Suppressor macrophage treated with lipopolysaccharide for 1 hour (primary cell): Measurements from ENCODE around the gene YDJC.
"Not testable (repeated sequence)": the region's sequence is repeated elsewhere in the genome, so short reads cannot be mapped to it uniquely, and the experiment has no call there.

Experiments
- DNase-seq, 3 donors: peaks; one replicate each; pipeline ENCODE4 v3.0.0-alpha.2; 2020 to 2022

The YDJC gene, protein sequence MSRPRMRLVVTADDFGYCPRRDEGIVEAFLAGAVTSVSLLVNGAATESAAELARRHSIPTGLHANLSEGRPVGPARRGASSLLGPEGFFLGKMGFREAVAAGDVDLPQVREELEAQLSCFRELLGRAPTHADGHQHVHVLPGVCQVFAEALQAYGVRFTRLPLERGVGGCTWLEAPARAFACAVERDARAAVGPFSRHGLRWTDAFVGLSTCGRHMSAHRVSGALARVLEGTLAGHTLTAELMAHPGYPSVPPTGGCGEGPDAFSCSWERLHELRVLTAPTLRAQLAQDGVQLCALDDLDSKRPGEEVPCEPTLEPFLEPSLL

GRCh38 chr22:21629255-21630149, at the start of gene YDJC:
TSS of gene YDJC (minus strand) at chr22:21630022. CDS start at chr22:21630014, 8 bp downstream.
- DNase-seq = peak; percentile 94 to 98 (median 98)

GRCh38 chr22:21679383-21679782, 49.6 kb upstream of the YDJC start:
- no peak for DNase-seq

GRCh38 chr22:21678842-21679241, 49.0 kb upstream of the YDJC start:
- not testable (repeated sequence) for DNase-seq

DNA sequence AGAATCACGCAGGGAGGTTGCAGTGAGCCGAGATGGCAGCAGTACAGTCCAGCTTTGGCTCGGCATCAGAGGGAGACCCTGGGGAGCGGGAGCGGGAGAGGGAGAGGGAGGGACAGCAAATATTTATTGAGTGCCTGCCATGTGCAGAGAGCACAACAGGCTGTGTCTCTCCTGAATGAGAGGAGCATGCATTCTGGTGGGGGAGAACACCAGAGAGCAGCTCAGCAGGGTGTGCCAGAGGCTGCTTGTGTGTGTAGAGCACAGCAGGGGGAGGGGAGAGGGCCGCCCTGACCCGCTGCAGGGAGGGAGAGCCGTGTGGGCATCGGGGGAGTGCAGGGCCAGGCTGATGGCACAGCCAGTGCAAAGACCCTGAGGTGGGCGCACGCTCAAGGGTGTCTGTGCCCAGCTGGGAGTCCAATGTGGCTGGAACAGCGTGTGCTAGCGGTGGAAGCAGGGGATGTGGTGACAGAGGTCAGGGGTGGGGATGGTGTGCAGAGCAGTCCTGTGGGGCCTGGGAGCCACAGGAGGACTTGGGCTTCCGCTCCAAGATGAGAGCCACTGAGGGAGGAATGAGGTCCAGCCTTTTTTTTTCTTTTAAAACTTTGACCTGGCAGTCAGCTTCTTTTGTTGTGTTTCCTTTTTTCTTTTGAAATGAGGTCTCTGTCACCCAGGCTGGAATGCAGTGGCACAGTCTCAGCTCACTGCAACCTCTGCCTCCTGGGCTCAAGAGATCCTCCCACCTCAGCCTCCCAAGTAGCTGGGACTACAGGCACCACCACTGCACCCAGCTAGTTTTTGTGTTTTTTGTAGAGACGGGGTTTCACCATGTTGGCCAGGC, 48.0 kb upstream of the YDJC start:
- no peak for DNase-seq

- DNase-seq = no peak
Observed at GRCh38 chr22:21674638-21675245, 44.9 kb upstream of the YDJC start.

DNA sequence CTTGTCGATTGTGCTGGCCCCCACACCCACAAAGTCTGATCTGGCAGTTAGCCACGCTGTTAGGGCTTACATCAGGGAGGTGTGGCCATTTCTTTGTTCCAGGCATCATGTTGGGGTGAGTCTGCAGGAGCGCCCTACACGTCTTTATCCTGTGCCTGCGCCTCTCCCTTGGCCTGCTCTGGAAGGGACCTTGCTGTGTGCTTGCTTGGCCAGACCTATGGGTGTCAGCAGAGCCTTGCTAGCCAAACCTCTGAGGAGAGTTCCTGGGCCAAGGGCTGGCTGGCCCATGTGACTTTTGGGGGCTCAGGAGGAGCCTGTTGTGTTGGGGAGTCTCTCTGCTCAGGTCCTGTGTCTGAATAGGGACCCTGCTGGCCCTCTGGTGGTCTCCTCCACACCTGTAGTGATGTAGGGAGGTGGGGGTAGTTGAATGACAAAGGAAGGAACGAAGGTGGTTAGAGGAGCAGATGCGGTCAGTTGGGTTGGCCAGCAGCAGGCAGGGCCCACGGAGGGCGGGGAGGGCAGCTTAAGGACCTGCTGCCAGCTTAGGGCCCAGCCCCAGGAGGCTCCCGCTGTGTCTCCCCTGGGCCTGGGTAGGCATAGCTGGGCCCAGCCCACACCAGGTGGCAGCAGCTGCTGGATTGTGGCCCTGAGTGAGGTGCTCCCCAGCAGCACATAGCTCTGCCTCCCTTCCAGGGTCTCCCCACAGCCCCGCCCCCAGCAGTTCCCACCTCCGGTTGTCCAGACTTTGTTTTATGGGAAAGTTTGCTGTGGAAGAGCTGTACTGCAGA, 43.9 kb upstream of the YDJC start:
- DNase-seq = no peak

GRCh38 chr22:21672107-21672629, 42.3 kb upstream of the YDJC start:
- DNase-seq = no peak

- DNase-seq = no peak
Observed at GRCh38 chr22:21669026-21669425, 39.2 kb upstream of the YDJC start.

DNA sequence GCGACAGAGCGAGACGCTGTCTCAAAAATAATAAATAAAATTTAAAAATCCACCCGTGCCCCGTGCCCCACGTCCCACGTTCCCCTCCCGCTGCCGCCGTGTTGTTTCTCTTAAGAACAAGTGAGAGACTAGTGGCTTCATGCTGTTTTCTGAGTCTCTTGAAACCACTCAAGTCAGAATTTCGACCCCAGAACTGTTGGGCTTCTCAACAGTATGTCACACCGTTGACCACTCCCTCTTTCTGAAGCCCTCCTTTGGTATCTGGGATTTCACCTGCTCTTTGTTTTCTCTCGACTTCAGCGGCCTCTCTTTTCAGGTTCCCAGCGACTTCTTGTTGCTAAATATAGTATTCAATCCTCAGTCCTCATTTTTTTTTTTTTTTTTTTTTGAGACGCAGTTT, 37.0 kb upstream of the YDJC start:
- no peak for DNase-seq

DNA sequence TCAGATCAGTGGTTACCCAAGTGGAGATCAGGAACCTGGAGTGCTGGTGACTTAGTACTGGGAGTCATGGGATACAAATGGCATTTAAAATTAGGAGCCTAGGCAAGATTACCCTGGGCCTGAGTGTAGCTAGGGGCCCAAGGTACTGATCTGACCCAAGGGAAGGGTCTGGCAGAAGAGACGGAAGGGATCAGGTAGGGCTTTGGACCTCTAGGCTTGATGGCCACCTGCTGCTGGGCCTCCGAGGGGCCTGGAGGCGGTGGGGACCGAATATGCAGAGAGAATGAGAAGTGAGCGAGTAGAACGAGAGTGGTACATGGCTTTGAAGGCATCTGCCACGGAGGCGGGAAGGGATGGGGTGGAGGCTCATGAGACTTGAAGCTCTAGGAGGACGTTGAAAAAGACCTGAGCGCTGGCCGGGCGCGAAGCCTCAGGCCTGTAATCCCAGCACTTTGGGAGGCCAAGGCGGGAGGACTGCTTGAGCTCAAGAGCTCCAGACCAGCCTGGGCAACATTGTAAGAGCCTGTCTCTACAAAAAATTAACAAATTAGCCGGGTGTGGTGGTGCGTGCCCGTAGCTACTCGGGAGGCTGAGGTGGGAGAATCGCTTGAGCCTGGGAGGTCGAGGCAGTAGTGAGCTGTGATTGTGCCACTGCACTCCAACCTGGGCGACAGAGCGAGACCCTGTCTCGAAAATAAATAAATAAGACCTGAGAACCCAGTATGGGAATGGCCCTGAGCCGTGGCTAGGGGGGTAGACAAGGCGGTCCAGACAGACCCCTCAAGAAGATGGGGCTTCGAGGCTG, 35.4 kb upstream of the YDJC start:
- DNase-seq = no peak

GRCh38 chr22:21663738-21664137, 33.9 kb upstream of the YDJC start:
- DNase-seq = no peak

DNA sequence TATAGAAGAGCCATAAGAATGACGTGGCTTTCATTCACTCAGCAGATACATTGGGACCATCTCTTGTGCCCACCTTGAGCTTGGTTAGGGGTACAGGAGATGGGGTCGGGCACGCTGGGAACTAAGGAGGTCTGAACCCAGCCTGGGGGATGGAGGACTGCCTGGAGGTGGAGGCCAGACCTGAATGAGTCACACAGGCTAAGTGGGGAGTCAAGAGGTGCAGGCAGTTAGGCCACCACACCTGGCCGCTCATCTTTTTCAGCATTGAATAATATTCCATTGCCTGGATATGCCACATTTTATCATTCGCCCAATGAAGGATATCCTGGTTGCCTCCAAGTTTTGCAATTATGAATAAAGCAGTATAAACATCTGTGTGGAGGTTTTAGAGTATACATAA, 32.2 kb upstream of the YDJC start:
- no peak for DNase-seq

- DNase-seq = no peak
Observed at GRCh38 chr22:21660904-21661303, 31.1 kb upstream of the YDJC start.

DNA sequence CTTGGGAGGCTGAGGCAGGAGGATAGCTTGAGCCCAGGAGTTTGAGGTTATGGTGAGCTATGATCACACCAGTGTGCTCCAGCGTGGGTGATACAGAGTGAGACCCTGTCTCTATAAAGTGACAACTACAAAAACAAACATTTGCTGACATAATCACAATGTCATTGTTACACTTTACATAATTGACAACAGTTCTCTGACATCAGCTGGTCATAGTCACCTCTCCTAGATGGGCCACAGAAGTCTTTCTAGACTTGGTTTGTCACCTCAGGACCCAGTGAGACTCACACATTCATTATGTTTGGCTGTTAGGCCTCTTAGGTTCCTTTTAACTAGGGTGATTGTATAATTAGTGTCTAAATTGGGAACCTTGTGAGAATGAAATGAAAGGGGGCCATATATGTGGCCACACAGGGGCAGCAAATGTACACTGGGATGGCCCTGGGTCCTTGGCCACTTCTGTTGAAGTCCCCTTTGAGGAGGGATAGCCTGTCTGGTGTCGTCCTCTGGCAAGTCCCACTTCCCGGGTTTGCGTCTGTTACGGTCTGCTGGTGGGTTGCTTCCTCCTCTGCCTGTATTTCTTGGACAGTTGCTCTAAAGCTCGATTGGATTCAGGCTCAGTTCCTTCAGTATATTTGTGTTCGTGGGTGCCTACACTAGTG, 30.2 kb upstream of the YDJC start:
- DNase-seq = no peak

DNA sequence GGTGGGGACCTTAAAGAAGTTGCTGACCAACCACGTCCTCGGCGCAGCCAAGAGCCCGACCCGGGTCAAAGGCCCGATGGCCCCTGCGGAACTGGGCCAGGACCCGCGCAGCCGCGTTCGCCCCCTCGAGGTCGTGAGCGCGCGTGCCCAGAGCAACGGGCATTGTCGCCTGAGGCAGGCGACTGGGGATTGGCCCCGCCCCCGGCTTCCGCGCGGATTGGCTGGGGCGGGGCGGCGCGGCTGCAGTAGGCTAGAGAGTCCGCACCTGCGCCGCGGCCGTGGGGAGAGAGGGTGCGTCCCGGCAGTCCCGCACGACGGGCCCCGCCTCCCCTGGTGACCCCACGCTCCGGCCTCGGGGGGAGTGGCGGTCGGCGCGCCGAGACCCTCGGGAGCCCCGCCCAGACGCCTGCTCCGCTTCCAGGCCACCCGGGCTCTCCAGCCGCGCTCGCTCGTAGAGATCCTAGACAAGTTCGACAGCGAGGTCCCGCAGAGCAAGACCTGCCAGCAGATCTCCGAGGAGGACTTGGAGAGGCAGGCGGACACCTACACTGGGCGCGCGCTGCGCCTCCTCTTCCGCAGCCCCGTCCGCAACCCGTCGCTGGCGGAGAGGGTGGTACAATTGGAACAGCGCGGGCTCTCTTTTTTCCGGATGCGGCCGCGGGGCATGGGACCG, 27.7 kb upstream of the YDJC start:
- peak; percentile 74 to 89 (median 80) for DNase-seq

DNA sequence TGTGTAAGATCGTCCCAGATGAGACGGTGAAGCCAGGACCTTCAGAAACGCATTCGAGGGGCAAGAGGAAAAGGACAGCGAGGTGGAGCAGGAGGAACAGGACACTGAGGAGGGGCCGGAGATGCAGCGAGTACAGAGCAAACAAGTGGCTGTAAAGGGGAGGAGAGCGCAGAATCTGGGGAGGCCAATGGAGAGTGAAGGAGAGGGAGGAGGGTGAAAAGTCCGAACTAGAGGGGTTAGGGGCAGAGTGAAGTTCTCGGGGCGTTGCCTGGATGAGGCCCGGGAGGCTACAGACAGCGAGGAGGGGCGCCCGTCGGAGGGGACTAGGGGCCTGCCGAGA, 27.2 kb upstream of the YDJC start:
- DNase-seq = no peak

DNA sequence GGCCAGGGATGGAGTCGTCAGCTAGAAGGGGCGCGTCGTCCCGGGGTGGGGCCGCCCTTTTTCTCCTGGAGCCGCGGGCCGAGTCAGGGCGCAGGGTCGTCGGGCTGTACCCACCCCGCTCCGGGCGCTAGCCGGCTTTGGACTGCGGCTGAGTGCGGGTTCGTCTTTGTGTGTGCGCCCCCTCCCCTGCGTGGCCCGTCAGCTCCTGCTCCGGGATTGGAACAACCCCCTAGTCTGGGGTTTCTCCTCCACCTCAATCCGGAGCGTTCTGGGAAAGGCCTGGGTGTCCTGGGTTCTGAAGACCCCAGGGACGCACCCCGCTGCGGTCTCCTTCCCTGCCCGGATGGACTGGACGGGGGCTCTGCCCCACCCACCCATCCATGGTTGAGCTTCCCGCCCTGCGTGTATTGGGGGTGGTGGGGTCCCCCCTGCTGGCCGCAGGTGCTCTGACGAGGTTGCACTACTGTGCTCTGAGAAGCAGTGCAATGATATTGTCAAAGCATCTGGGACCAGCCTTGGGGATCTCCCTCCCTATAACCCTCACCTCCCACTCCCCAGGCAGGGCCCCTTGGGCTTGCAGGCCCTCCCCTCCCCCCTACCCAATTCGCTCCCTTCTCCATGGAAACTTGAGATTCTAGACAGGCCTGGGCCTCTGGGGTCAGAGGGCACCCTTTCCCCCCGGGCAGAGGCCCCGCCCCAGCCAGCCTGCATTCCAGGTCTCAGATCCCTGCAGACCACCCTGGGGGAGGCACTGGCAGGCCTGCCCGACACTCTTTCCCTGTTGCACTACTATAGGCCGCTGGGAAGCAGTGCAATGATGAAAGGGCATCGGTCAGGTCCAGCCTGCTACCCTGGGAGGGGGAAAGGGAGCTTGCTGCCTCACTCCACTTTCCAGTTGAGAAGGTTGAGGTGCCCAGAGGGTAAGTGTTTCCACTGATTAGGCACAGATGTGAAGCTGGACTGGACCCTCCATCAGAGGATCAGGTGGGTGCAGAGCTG, 23.0 kb upstream of the YDJC start:
- no peak for DNase-seq

DNA sequence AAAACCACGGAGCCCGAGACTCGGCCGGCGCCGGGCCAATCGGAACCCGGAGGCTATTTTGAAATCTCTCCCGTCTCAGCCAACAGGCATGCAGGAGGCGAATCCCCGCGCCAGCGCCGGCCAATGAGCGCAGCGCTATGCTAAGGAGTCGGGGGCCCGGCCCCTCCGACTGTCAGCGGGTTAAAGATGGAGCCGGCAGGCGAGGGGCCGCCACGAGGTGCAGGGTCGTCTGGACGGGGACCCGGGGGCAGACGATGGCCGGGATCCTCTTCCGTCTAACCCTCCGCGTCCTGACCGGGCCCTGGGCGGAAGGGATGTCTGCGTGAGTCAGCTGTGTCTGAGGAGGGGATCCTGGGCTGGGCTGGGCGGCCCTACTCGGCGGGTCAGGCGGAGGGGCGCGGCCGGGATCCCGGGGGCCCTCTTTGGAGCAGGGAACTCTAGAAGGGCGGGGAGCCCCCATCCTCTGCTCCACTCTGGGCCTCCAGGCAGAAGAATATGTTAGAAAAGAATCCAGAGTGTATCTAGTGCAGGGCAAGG, 22.3 kb upstream of the YDJC start:
- DNase-seq = peak; percentile 89 to 93 (median 90)
